ENCODE measurements around the gene HM13. TPM values are rescaled to one million over a fixed set of nuclear protein-coding genes. Genes with fewer than 3 reads are reported as not detected.

Gene HM13
- total and polyA plus RNA-seq, 2 of the 4 experiments (the other 2 are of a cell fraction) = 53.2 to 203 TPM

- peak overlapping the region; percentile 86 for H4K91ac ChIP-seq (ENCODE audit: insufficient read depth, low read depth, low read length)
- peak overlapping the region; percentile 3; the same call in 1 of the 2 replicates for H3K9ac ChIP-seq (ENCODE audit: low read depth, low read length)
- peak overlapping the region in 1 of 2 experiments; percentile 84; a peak in 3 of 4 replicates for H4K8ac ChIP-seq (ENCODE audit: low read depth in 2 of 2, low read length in 2 of 2)
- intact Hi-C loops (cut with micrococcal nuclease) = no loop called here
- no peaks in the 10 kb centered on the region for H3K27me3 ChIP-seq (ENCODE audit: control insufficient read depth, insufficient read depth, low read length)
- peak overlapping the region; percentile 57 for H3K27ac ChIP-seq (ENCODE audit: insufficient read depth, low read length)
- H3K4me1 ChIP-seq (ENCODE audit: control insufficient read depth, insufficient read depth, low read length) = peaks cover 14% of the 10 kb centered on the region
- WGBS, 2 experiments (ENCODE audit: extremely low coverage in 2 of 2, insufficient read length in 1 of 2) = no CpG with 5 or more reads among the region's 4 CpGs
- H2AK9ac ChIP-seq (replicated peaks; ENCODE audit: low read depth, low read length, poor library complexity) = peak overlapping the region; percentile 15
- H2BK15ac ChIP-seq (ENCODE audit: low read depth, low read length) = peak overlapping the region; percentile 65; the same call in 2 of the 3 replicates
- dilution Hi-C loops (cut with HindIII; ENCODE audit: low sequenced_read_pairs, unreplicated experiment) = no loop called here
- H3K79me1 ChIP-seq (ENCODE audit: low read depth in 1 of 2, low read length in 2 of 2) = peaks cover 0 to 7% of the 10 kb centered on the region in 2 experiments; a peak in 1 of 4 replicates
- peak overlapping the region; percentile 62; the same call in 1 of the 2 replicates for H3K14ac ChIP-seq (replicated peaks; ENCODE audit: low read depth, low read length)
- ChIA-PET CTCF (interaction anchor here (1.3 kb wide), 1 partner anchor 34 kb away, joined by 3 read pairs; no protein-coding TSS in a partner anchor), POLR2A (ENCODE audit: unreplicated experiment) (interaction anchor here (0.6 to 0.8 kb wide), 2 partner anchors 12 to 114 kb away, joined by 3 to 4 read pairs; no protein-coding TSS in a partner anchor)
- in situ Hi-C loops (cut with MboI; ENCODE audit: low sequenced_read_pairs) = no loop called here
- peak overlapping the region; percentile 84 for H3K4ac ChIP-seq (ENCODE audit: low read depth, low read length)
- peak overlapping the region; percentile 91 for H2BK120ac ChIP-seq (ENCODE audit: low read depth, low read length)
- peak overlapping the region; percentile 10 for H2BK5ac ChIP-seq (ENCODE audit: low read depth, low read length, poor library complexity, severe bottlenecking)
- H2AK5ac ChIP-seq (ENCODE audit: low read depth, low read length) = peak overlapping the region; percentile 95
- H3K23ac ChIP-seq (ENCODE audit: low read depth, low read length) = peak overlapping the region; percentile 17; the same call in 1 of the 2 replicates
- DNase-seq (no peak), ATAC-seq (ENCODE audit: low read depth) (no peak)
- no peaks in the 10 kb centered on the region for H4K20me1 ChIP-seq (ENCODE audit: insufficient read depth, low read length)
- H2AFZ ChIP-seq (replicated peaks; ENCODE audit: low read length, poor library complexity) = peak overlapping the region; percentile 19
- peak overlapping the region; percentile 60; the same call in 1 of the 2 replicates for H3K56ac ChIP-seq (ENCODE audit: extremely low read depth, insufficient read depth, low read length)
- peak overlapping the region; percentile 91 for H2BK20ac ChIP-seq (ENCODE audit: low read depth, low read length)
- H4K5ac ChIP-seq (ENCODE audit: low read depth, low read length) = no peak overlapping the region
- H3K4me2 ChIP-seq (ENCODE audit: low read depth, low read length) = no peak overlapping the region
- H3K36me3 ChIP-seq (ENCODE audit: control insufficient read depth, insufficient read depth, low read length) = no peaks in the 10 kb centered on the region
- H3K4me3 ChIP-seq (ENCODE audit: insufficient read depth, low read depth, low read length) = no peak overlapping the region
- BruUV-seq (replicated peaks) = no TSS peak
- H3K9me3 ChIP-seq (ENCODE audit: control insufficient read depth, insufficient read depth, low read length) = no peaks in the 10 kb centered on the region
- TF ChIP-seq MXI1 (IDR thresholded peaks at IDR 0.05; ENCODE audit: borderline replicate concordance, low read depth, low read length) (no peak), POLR2A (IDR thresholded peaks at IDR 0.05; ENCODE audit: low read depth, low read length) (no peak), SMC3 (IDR thresholded peaks at IDR 0.05; ENCODE audit: low read depth, low read length) (no peak), ELK1 (IDR thresholded peaks at IDR 0.05; ENCODE audit: borderline replicate concordance, low read depth, low read length) (no peak)
- TF ChIP-seq, protein P1, sequence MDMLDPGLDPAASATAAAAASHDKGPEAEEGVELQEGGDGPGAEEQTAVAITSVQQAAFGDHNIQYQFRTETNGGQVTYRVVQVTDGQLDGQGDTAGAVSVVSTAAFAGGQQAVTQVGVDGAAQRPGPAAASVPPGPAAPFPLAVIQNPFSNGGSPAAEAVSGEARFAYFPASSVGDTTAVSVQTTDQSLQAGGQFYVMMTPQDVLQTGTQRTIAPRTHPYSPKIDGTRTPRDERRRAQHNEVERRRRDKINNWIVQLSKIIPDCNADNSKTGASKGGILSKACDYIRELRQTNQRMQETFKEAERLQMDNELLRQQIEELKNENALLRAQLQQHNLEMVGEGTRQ (IDR thresholded peaks at IDR 0.05; ENCODE audit: low read depth, low read length) = no peak
- H3K18ac ChIP-seq (ENCODE audit: low read depth, low read length) = no peak overlapping the region
- H3K9me1 ChIP-seq (ENCODE audit: insufficient read depth, low read length) = peaks cover 7% of the 10 kb centered on the region
Observed at GRCh38 chr20:31596831-31597480, 82.7 kb downstream of the HM13 start.

Measured in IMR-90 (cell line).